Measurements from ENCODE around the gene VSTM2L.
A peak's percentile ranks its signal among the peaks of the same experiment; 100 is the strongest.

DNA sequence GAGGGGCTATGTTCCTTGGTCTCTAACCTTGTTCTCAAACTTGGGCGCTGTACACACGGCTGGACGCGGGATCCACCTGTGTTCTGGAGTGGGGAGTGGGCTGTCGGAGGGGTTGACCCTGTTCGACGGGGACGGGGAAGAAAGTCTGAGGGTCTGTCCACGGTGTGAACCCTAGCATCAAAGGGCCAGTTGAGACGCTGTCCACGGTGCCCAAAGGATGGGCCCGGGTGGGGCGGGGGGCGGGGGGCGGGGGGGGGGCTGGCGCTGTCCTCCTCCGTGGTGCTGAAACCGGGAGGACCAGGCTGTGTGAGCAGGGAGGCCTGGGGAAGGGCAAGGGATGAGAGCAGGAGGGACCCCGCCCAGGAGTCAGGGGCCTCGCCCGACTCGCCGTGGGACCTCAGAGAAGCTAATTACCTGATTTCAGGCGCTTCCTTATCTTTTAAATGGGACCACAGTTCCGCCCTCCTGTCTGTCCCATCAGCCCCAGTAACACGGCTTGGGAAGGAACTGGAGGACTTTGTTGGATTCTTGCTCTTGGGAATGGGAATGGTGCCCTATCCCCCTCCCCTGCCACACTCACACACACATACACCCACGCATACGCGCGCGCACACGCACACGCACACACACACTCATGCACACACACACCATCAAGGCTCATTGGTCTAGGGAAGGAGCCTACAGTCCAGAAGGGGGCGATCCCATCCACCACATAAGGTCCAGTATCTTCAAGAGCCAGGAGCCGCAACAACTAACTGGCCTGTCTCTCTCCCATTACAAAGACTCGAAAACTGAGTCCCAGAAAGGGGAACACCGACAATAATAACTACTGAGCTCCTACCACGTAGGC lies 1.0 kb upstream of the VSTM2L start:
- TF ChIP-seq, protein P1, sequence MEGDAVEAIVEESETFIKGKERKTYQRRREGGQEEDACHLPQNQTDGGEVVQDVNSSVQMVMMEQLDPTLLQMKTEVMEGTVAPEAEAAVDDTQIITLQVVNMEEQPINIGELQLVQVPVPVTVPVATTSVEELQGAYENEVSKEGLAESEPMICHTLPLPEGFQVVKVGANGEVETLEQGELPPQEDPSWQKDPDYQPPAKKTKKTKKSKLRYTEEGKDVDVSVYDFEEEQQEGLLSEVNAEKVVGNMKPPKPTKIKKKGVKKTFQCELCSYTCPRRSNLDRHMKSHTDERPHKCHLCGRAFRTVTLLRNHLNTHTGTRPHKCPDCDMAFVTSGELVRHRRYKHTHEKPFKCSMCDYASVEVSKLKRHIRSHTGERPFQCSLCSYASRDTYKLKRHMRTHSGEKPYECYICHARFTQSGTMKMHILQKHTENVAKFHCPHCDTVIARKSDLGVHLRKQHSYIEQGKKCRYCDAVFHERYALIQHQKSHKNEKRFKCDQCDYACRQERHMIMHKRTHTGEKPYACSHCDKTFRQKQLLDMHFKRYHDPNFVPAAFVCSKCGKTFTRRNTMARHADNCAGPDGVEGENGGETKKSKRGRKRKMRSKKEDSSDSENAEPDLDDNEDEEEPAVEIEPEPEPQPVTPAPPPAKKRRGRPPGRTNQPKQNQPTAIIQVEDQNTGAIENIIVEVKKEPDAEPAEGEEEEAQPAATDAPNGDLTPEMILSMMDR (IDR thresholded peaks at IDR 0.05), result peak; percentile 78
- TF ChIP-seq ZFX (IDR thresholded peaks at IDR 0.05; ENCODE audit: borderline replicate concordance), result no peak

All from 22Rv1 (cell line).